NOMO-1 treated with dmso at 0.1 percent for 144 hours (cell line): ENCODE results near the gene NTN3.

Experiments
- DNase-seq: peaks from one replicate; lab custom pipeline; 2025; ENCODE audit not compliant: unreplicated experiment; lab: John Stamatoyannopoulos, UW

NTN3 gene

GRCh38 chr16:2496223-2497115 is 25.4 kb downstream of the NTN3 start:
- DNase-seq: no peak

- DNase-seq: no peak
Observed at GRCh38 chr16:2497116-2497630, 26.1 kb downstream of the NTN3 start.

DNA sequence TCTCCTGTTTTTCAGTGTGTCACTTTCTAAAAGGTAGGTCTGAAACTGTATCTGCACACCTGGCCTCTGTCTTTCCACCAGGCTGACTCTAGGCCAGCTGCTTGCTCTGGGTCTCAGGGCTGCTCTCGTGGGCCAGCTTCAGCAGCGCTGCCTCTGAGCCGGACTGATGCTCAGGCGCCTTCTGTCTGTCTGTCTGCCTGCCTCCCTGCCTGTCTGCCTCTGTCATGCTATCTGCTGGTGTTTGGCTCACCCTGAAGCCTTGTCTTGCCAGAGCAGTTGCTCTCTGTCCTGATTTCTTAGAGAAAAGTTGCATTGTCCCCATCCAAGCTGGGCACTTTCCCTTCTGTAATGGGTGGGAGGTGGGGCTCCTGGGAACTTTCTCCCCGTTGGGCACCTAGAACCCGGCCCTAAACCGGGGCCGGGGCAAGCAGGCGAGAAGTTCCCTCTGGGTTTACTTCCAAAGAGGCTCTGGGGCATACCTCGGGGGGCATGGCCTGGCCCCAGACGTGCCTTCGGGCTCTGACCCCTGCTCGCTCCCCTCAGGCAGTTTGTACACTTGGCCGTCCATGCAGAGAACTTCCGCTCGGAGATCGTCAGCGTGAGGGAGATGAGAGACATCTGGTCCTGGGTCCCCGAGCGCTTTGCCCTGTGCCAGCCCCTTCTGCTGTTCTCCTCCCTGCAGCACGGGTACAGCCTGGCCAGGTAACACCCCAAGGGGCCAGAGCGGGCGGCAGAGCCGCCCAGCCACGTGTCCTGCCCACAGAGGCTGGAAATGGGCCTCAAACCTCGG is 26.8 kb downstream of the NTN3 start:
- DNase-seq: no peak

DNA sequence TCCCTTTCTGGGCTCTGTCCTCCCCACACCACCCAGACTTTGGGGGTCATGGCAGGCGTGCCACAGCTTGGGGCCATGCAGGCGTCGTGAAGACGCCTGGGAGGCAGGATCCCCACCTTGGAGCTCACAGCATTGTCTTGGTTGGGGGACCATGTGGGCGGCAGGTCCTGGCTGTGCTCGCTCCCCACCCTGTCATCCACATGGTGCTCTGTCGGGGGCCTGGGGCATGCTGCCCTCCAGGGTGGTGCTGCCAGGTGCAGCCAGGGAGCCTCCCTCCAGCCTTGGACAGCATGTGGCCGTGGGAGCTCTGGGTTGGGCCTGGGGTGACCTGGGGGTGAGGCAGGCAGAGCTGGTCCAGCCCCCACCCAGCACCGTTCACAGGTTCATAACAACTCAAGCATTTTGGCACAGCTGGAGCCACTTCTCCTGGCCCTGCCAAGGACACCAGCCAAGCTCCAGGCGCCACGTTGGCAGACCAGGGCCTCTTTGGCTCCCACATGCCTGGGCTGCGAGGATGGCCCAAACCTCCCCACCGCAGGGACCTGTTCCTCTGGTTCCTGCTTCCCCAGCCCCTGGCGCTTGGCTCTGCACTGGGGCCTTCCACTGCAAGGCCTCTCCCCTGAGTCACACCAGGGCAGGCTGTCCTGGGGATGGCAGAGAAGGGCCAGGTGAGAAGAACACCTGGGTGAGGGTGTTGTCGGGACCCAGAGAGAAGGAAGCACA is 27.6 kb downstream of the NTN3 start:
- DNase-seq: no peak

GRCh38 chr16:2499454-2499853 is 28.4 kb downstream of the NTN3 start:
- DNase-seq: no peak

GRCh38 chr16:2499890-2500429 is 28.9 kb downstream of the NTN3 start:
- no peak for DNase-seq

- no peak for DNase-seq
Observed at GRCh38 chr16:2500430-2500917, 29.4 kb downstream of the NTN3 start.

GRCh38 chr16:2500918-2501750 is 30.0 kb downstream of the NTN3 start:
- DNase-seq: peak; percentile 61

- no peak for DNase-seq
Observed at GRCh38 chr16:2501946-2502895, 31.1 kb downstream of the NTN3 start.

DNA sequence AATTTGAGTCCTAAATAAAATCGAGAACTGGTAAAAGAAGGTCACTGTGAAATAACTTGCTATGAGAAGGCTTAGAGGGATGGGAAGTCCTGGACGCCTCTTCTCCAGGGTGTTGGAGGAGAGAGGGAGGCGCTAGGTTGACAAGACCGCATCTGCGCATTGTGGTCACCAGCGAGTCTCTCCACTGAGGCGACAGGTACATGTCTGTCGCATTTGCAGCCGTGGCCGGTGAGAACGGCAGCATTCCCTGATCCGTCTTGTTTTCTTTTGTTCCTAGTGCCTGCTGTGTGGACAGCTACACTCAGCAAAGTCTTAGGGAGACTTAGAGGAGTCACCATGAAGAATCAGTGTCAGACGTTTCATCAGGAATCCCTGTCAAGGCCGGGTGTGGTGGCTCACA is 34.6 kb downstream of the NTN3 start:
- DNase-seq: no peak

- peak; percentile 83 for DNase-seq
Observed at GRCh38 chr16:2507052-2507659, 36.1 kb downstream of the NTN3 start.

- DNase-seq: peak; percentile 57
Observed at GRCh38 chr16:2507665-2508064, 36.6 kb downstream of the NTN3 start.

- DNase-seq: no peak
Observed at GRCh38 chr16:2508722-2509400, 37.8 kb downstream of the NTN3 start.

DNA sequence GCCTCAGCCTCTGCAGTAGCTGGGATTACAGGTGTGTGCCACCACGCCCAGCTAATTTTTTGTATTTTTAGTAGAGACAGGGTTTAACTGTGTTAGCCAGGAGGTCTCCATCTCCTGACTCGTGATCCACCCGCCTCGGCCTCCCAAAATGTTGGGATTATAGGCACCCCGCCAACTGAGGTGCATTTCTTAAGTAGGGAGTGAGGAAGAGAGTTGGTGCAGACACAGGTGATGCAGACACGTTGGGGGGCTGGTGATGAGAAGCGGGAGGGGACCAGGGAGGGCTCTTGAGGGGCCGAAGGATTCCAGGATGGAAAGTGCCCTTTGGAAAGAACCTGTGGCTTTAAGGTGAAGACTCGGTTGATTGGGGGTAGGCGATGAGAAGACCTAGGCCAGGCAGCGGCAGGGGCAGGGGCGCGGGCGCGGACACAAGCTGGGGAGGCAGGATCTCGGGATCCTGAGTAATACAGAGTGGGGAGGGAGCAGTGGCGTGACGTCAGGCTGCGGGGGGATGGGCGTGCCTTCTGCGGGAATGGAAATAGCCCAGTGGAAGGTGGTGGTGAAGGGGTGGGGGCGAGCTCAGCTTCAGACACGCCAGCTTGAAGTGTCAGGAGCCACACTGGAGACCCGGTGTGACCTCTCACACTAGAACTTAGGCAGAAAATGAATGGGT is 40.2 kb downstream of the NTN3 start:
- DNase-seq: no peak

- no peak for DNase-seq
Observed at GRCh38 chr16:2511996-2512734, 41.1 kb downstream of the NTN3 start.

- DNase-seq: no peak
Observed at GRCh38 chr16:2512735-2513404, 41.8 kb downstream of the NTN3 start.
